ENCODE data around the gene RNF17. TPM values are rescaled to one million over a fixed set of nuclear protein-coding genes. Genes with fewer than 3 reads are reported as not detected.

RNF17 gene, protein sequence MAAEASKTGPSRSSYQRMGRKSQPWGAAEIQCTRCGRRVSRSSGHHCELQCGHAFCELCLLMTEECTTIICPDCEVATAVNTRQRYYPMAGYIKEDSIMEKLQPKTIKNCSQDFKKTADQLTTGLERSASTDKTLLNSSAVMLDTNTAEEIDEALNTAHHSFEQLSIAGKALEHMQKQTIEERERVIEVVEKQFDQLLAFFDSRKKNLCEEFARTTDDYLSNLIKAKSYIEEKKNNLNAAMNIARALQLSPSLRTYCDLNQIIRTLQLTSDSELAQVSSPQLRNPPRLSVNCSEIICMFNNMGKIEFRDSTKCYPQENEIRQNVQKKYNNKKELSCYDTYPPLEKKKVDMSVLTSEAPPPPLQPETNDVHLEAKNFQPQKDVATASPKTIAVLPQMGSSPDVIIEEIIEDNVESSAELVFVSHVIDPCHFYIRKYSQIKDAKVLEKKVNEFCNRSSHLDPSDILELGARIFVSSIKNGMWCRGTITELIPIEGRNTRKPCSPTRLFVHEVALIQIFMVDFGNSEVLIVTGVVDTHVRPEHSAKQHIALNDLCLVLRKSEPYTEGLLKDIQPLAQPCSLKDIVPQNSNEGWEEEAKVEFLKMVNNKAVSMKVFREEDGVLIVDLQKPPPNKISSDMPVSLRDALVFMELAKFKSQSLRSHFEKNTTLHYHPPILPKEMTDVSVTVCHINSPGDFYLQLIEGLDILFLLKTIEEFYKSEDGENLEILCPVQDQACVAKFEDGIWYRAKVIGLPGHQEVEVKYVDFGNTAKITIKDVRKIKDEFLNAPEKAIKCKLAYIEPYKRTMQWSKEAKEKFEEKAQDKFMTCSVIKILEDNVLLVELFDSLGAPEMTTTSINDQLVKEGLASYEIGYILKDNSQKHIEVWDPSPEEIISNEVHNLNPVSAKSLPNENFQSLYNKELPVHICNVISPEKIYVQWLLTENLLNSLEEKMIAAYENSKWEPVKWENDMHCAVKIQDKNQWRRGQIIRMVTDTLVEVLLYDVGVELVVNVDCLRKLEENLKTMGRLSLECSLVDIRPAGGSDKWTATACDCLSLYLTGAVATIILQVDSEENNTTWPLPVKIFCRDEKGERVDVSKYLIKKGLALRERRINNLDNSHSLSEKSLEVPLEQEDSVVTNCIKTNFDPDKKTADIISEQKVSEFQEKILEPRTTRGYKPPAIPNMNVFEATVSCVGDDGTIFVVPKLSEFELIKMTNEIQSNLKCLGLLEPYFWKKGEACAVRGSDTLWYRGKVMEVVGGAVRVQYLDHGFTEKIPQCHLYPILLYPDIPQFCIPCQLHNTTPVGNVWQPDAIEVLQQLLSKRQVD (N-terminal part only)
- total RNA-seq: 0.13 and 0.49 TPM in 2 replicates

DNA sequence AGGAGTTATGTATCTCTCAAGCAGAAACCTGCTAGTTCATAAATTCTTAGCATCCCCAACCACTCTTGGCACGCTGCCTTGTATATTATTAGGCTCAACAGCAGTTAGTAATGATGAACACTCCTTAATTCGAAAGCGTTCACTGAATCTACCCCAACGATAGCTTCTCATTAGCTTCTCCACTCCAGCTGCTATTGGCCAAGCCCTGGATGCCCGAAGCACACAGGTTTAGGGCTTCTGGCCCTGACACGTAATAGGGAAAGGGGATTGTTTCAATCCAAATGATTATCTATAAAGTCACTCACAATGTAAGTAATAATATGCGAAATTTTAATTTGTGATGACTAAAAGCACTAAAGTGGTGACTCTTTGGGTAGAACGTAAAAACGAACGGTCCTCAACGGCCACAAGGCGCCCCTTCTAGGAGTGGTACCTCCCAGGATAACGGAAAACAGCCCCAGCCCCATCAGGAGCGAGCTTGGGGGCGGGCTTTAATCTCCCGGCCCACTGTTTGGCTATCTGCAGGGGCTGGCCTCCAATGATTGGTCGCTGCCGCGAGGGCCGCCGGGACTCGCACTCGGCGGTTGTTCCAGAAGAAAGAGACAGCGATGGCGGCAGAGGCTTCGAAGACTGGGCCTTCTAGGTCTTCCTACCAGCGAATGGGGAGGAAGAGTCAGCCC, at the start of gene RNF17:
Gene RNF17, plus strand, starts transcription at position 574 of the 680 bp plus-strand sequence. Its CDS starts 35 bp downstream, at position 609.

Other genes starting within 250 kb of the RNF17 start
- not detected in 2 replicates for gene ATP12A, start 83.8 kb upstream of the RNF17 start, total RNA-seq